ENCODE results near the gene MIEN1.
A peak's percentile ranks its signal among the peaks of the same experiment; 100 is the strongest.
"Not testable (repeated sequence)": the region's sequence is repeated elsewhere in the genome, so short reads cannot be mapped to it uniquely, and the experiment has no call there.

Gene MIEN1

DNA sequence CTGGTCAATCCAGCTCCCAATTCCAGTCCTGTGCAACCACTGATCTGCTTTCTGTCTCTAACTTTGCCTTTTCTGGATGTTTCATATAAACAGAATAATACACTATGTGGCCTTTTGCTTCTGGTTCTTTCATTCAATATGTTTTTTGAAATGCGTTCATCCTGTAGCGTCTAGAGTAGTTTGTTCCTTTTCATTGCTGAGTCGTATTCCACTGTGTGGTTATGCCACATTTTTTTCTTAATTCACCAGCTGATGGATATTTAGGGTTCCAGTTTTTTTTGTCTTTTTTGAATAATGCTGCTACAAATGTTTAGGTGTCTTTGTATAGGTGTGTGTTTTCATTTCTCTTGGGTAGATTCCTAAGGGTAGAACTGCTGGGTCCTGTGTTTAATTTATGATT is 2.3 kb upstream of the MIEN1 start:
- no peak overlapping the region for H3K27ac ChIP-seq
- H3K4me3 ChIP-seq (ENCODE audit: low read depth, low read length): no peak overlapping the region
- H3K36me3 ChIP-seq (replicated peaks): peaks cover 9% of the 10 kb centered on the region
- no peaks in the 10 kb centered on the region for H3K27me3 ChIP-seq (replicated peaks)
- TF ChIP-seq CTCF (IDR thresholded peaks at IDR 0.05; ENCODE audit: low read depth, low read length, missing control alignments): no peak
- no peak for DNase-seq
- in situ Hi-C loops (cut with HindIII; ENCODE audit: low pct_ligation_motif_present, low sequenced_read_pairs): no loop called here

DNA sequence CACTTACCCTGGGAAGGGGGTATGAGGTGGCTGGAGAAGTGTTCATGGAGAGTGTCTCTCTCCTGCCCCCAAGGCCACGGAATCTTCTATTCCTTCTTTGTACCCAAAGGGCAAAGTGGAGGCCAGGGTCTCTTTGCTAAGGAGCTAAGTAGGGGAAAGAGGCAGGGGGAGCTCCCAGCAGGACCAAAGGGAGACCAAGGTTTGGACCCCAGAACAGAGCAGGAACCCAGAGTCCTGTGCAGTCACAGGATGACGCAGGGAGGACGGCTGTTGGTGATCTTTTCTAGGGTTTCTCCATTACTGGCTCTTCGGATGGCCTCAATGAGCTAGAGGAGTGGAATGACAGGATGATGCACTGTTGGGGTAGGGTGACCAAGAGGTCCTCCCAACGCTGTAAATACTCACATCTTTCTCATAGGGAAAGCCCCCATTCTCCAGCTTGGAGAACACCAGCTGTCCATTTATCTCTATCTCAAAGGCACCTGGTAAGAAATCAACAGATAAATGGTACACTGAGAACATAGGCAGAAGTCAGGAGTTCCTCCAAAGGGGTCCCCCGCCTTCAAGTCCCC is 966 bp downstream of the MIEN1 start:
- H3K36me3 ChIP-seq (replicated peaks): peaks cover 18% of the 10 kb centered on the region
- no peak overlapping the region for H3K27ac ChIP-seq
- H3K27me3 ChIP-seq (replicated peaks): no peaks in the 10 kb centered on the region
- no peak for DNase-seq
- H3K4me3 ChIP-seq (ENCODE audit: low read depth, low read length): peak overlapping the region; percentile 79
- no peak for TF ChIP-seq CTCF (IDR thresholded peaks at IDR 0.05; ENCODE audit: low read depth, low read length, missing control alignments)
- in situ Hi-C loops (cut with HindIII; ENCODE audit: low pct_ligation_motif_present, low sequenced_read_pairs): no loop called here

GRCh38 chr17:39727556-39727955 is 2.8 kb downstream of the MIEN1 start:
- Histone ChIP-seq H3K27me3 (replicated peaks) (no peaks in the 10 kb centered on the region), H3K4me3 (ENCODE audit: low read depth, low read length) (no peak overlapping the region), H3K36me3 (replicated peaks) (peaks cover 20% of the 10 kb centered on the region), H3K27ac (no peak overlapping the region)
- in situ Hi-C loops (cut with HindIII; ENCODE audit: low pct_ligation_motif_present, low sequenced_read_pairs): no loop called here
- TF ChIP-seq CTCF (IDR thresholded peaks at IDR 0.05; ENCODE audit: low read depth, low read length, missing control alignments): no peak
- DNase-seq: no peak

- peaks cover 20% of the 10 kb centered on the region for H3K36me3 ChIP-seq (replicated peaks)
- DNase-seq: no peak
- H3K4me3 ChIP-seq (ENCODE audit: low read depth, low read length): no peak overlapping the region
- in situ Hi-C loops (cut with HindIII; ENCODE audit: low pct_ligation_motif_present, low sequenced_read_pairs): no loop called here
- no peaks in the 10 kb centered on the region for H3K27me3 ChIP-seq (replicated peaks)
- no peak overlapping the region for H3K27ac ChIP-seq
- no peak for TF ChIP-seq CTCF (IDR thresholded peaks at IDR 0.05; ENCODE audit: low read depth, low read length, missing control alignments)
Measured at GRCh38 chr17:39726617-39727016, 3.7 kb downstream of the MIEN1 start.

DNA sequence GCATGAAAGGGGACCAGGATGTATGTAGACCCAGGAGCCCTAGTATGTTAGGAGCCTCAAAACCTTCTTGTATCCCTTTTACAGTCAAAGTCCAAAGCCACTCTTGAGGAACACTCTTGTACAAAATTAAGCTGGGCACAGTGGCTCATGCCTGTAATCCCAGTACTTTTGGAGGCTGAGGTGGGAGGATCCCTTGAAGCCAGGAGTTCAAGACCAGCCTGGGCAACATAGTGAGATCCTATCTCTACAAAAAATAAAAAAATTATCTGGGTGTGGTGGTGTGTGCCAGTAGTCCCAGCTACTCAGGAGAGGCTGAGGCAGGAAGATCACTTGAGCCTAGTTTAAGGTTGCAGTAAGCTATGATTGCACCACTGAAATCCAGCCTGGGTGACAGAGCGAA is 4.4 kb downstream of the MIEN1 start:
- in situ Hi-C loops (cut with HindIII; ENCODE audit: low pct_ligation_motif_present, low sequenced_read_pairs); H3K4me3 ChIP-seq (ENCODE audit: low read depth, low read length); H3K27me3 ChIP-seq (replicated peaks); DNase-seq; H3K27ac ChIP-seq: not testable (repeated sequence)
- H3K36me3 ChIP-seq (replicated peaks): peaks cover 20% of the 10 kb centered on the region

GRCh38 chr17:39724731-39725130 is 5.6 kb downstream of the MIEN1 start:
- TF ChIP-seq CTCF (IDR thresholded peaks at IDR 0.05; ENCODE audit: low read depth, low read length, missing control alignments): no peak
- in situ Hi-C loops (cut with HindIII; ENCODE audit: low pct_ligation_motif_present, low sequenced_read_pairs): no loop called here
- DNase-seq: no peak
- peaks cover 20% of the 10 kb centered on the region for H3K36me3 ChIP-seq (replicated peaks)
- no peaks in the 10 kb centered on the region for H3K27me3 ChIP-seq (replicated peaks)
- H3K27ac ChIP-seq: no peak overlapping the region
- no peak overlapping the region for H3K4me3 ChIP-seq (ENCODE audit: low read depth, low read length)
